H1 (cell line): ENCODE measurements around the gene RGS3. TPM values are rescaled to one million over a fixed set of nuclear protein-coding genes. Genes with fewer than 3 reads are reported as not detected.

Source experiments
- CTCF ChIA-PET: fragments of 300-600 bp; sonication (Branson Sonifier 250); formaldehyde crosslinking; loops from one replicate; lab custom pipeline; 2021; ENCODE audit not compliant: partially characterized antibody; lab: Charles Lee
- POLR2A ChIA-PET: fragments of 300-600 bp; sonication (Branson Sonifier 250); formaldehyde crosslinking; loops from one replicate; lab custom pipeline; 2021; ENCODE audit warnings: inconsistent platforms; ENCODE audit not compliant: partially characterized antibody; lab: Charles Lee
- DNase-seq, 2 experiments: peaks; one replicate each; pipeline versions ENCODE4 v3.0.0 to v3.0.0-alpha.2; 2010 to 2022; ENCODE audit warnings: low spot score in 2 of 2, low read depth in 1 of 2, mixed read lengths in 1 of 2
- FAIRE-seq: peaks from 2 replicates; lab custom pipeline; 2011; peaks lifted over from hg19 to GRCh38; lab: Jason Lieb, UNC
- H2AFZ ChIP-seq: 2 replicates; pipeline ENCODE4 v1.8.1; 2012; ENCODE audit warnings: low read length, inconsistent platforms
- H2AK5ac ChIP-seq: 2 replicates; pipeline ENCODE4 v1.6.1; 2013; ENCODE audit warnings: low read depth, low read length
- H2BK120ac ChIP-seq: replicated peaks from 2 replicates; pipeline ENCODE3; 2013; ENCODE audit warnings: low read depth, low read length, inconsistent platforms
- H2BK12ac ChIP-seq: 2 replicates; pipeline ENCODE4 v1.6.1; 2013; ENCODE audit warnings: low read depth, low read length
- H2BK15ac ChIP-seq: 2 replicates; pipeline ENCODE4 v1.6.1; 2013; ENCODE audit warnings: low read length
- H2BK20ac ChIP-seq: 2 replicates; pipeline ENCODE4 v1.6.1; 2013; ENCODE audit warnings: low read length
- H2BK5ac ChIP-seq: 2 replicates; pipeline ENCODE4 v1.6.1; 2013; ENCODE audit warnings: low read depth, low read length
- H3K14ac ChIP-seq: 2 replicates; pipeline ENCODE4 v1.6.1; 2013; ENCODE audit warnings: inconsistent platforms; ENCODE audit not compliant: insufficient read length
- H3K18ac ChIP-seq: 2 replicates; pipeline ENCODE4 v1.6.1; 2013; ENCODE audit warnings: low read length; ENCODE audit errors: extremely low read depth
- H3K23ac ChIP-seq: 2 replicates; pipeline ENCODE4 v1.6.1; 2013; ENCODE audit warnings: inconsistent platforms; ENCODE audit not compliant: insufficient read length
- H3K23me2 ChIP-seq: 2 replicates; pipeline ENCODE4 v1.6.1; 2013; ENCODE audit warnings: low read depth, low read length
- H3K27ac ChIP-seq: 2 replicates; pipeline ENCODE4 v1.6.1; 2011; ENCODE audit warnings: low read depth, low read length, inconsistent platforms
- H3K27me3 ChIP-seq, 4 experiments: replicated peaks in 1 of 4; 1 replicate in 1 of 4; 2 replicates in 3 of 4; pipeline versions ENCODE4 v1.6.1 to v1.8.1; 2011 to 2013; ENCODE audit warnings: low read length in 3 of 4, mild to moderate bottlenecking in 3 of 4, inconsistent platforms in 2 of 4, mixed read lengths in 2 of 4, moderate library complexity in 1 of 4; ENCODE audit not compliant: control insufficient read depth in 3 of 4, insufficient read depth in 3 of 4; ENCODE audit errors: extremely low read depth in 1 of 4
- H3K36me3 ChIP-seq, 4 experiments: 2 replicates each; pipeline versions ENCODE4 v1.6.1 to v1.8.1; 2011 to 2013; ENCODE audit warnings: mild to moderate bottlenecking in 4 of 4, low read length in 3 of 4, moderate library complexity in 2 of 4, control low read depth in 1 of 4, inconsistent platforms in 1 of 4; ENCODE audit not compliant: insufficient read depth in 4 of 4, control insufficient read depth in 2 of 4
- H3K4ac ChIP-seq: replicated peaks from 2 replicates; pipeline ENCODE3; 2013; ENCODE audit warnings: low read length, low read depth, mixed read lengths, inconsistent platforms; ENCODE audit not compliant: insufficient read length
- H3K4me1 ChIP-seq, 4 experiments: replicated peaks in 1 of 4; 1 replicate in 1 of 4; 2 replicates in 3 of 4; pipeline versions ENCODE4 v1.6.1 to v1.8.1; 2011 to 2013; ENCODE audit warnings: low read length in 3 of 4, inconsistent platforms in 2 of 4, mixed read lengths in 1 of 4; ENCODE audit not compliant: insufficient read depth in 4 of 4, control insufficient read depth in 3 of 4
- H3K4me2 ChIP-seq, 2 experiments: 2 replicates each; pipeline versions ENCODE4 v1.6.1 to v1.8.1; 2011 to 2013; ENCODE audit warnings: low read depth in 2 of 2, low read length in 2 of 2, control low read depth in 1 of 2, inconsistent platforms in 1 of 2, mild to moderate bottlenecking in 1 of 2; ENCODE audit not compliant: insufficient read depth in 1 of 2
- H3K4me3 ChIP-seq, 4 experiments: fragments of 200-600, 300-600 bp in 1 of 4; sonication (generic), shearing (Covaris generic), sonication (Bioruptor Twin) in 1 of 4; 2 replicates each; pipeline versions ENCODE4 v1.5.1 to v1.8.1; 2011 to 2016; ENCODE audit warnings: low read length in 4 of 4, low read depth in 3 of 4, control low read depth in 2 of 4, inconsistent platforms in 2 of 4, mild to moderate bottlenecking in 2 of 4, mixed read lengths in 1 of 4, moderate library complexity in 1 of 4; ENCODE audit not compliant: insufficient read depth in 2 of 4; ENCODE audit errors: extremely low read depth in 1 of 4
- H3K56ac ChIP-seq: replicated peaks from 2 replicates; pipeline ENCODE3; 2013; ENCODE audit warnings: low read depth, mild to moderate bottlenecking, mixed read lengths, low read length, inconsistent platforms; ENCODE audit not compliant: insufficient read length
- H3K79me1 ChIP-seq: 2 replicates; pipeline ENCODE4 v1.6.1; 2013; ENCODE audit warnings: low read depth, low read length, control low read depth
- H3K79me2 ChIP-seq, 2 experiments: 2 replicates each; pipeline versions ENCODE4 v1.6.1 to v1.8.1; 2012 to 2013; ENCODE audit warnings: low read length in 2 of 2, mild to moderate bottlenecking in 2 of 2, inconsistent platforms in 1 of 2; ENCODE audit not compliant: insufficient read depth in 2 of 2, control insufficient read depth in 1 of 2
- H3K9ac ChIP-seq, 4 experiments: replicated peaks in 1 of 4; 1 replicate in 1 of 4; 2 replicates in 3 of 4; pipeline versions ENCODE4 v1.6.1 to v1.8.1; 2011 to 2013; ENCODE audit warnings: low read depth in 3 of 4, low read length in 3 of 4, control low read depth in 2 of 4, mild to moderate bottlenecking in 2 of 4, moderate library complexity in 2 of 4, inconsistent platforms in 1 of 4; ENCODE audit errors: extremely low read depth in 1 of 4
- H3K9me3 ChIP-seq, 2 experiments: 2 replicates each; pipeline versions ENCODE4 v1.6.1 to v1.8.1; 2012 to 2013; ENCODE audit warnings: mild to moderate bottlenecking in 2 of 2, moderate library complexity in 2 of 2, control low read depth in 1 of 2, inconsistent platforms in 1 of 2, low read depth in 1 of 2, low read length in 1 of 2, mixed read lengths in 1 of 2; ENCODE audit not compliant: insufficient read depth in 2 of 2
- H4K20me1 ChIP-seq, 2 experiments: replicated peaks in 1 of 2; 2 replicates each; pipeline versions ENCODE3 to v1.8.1; 2011 to 2013; ENCODE audit warnings: inconsistent platforms in 2 of 2, low read length in 2 of 2, mild to moderate bottlenecking in 1 of 2; ENCODE audit not compliant: insufficient read depth in 2 of 2, control insufficient read depth in 1 of 2
- H4K5ac ChIP-seq: 2 replicates; pipeline ENCODE4 v1.6.1; 2013; ENCODE audit warnings: low read length, low read depth, mixed read lengths, inconsistent platforms; ENCODE audit not compliant: insufficient read length
- H4K8ac ChIP-seq: 2 replicates; pipeline ENCODE4 v1.8.0; 2013; ENCODE audit warnings: mild to moderate bottlenecking, moderate library complexity, low read length, inconsistent platforms; ENCODE audit not compliant: insufficient read depth; ENCODE audit errors: extremely low read depth
- H4K91ac ChIP-seq: replicated peaks from 2 replicates; pipeline ENCODE3; 2013; ENCODE audit warnings: low read length, mixed read lengths, inconsistent platforms; ENCODE audit not compliant: insufficient read length
- SP4 ChIP-seq: IDR thresholded peaks from 2 replicates; pipeline ENCODE4 v1.6.1; 2012; ENCODE audit warnings: low read length, inconsistent platforms
- WGBS, 2 experiments: shearing (Covaris generic) in 1 of 2; methylation state at CpG; one replicate each; pipeline versions ENCODE4 v1.1.6 to v1.1.7; 2013 to 2015; ENCODE audit warnings: low lambda C conversion rate in 2 of 2, mixed read lengths in 2 of 2, inconsistent platforms in 1 of 2, low coverage in 1 of 2, missing lambda C conversion rate in 1 of 2; ENCODE audit not compliant: insufficient replicate concordance in 2 of 2, insufficient coverage in 1 of 2, insufficient read length in 1 of 2; ENCODE audit errors: extremely low coverage in 1 of 2, missing lambda C conversion rate in 1 of 2; 5-methylcytosine and 5-hydroxymethylcytosine counted together
- polyA plus RNA-seq, 7 experiments: library from polyadenylated mRNA; depleted of rRNA in 3 of 7; stranded (reverse) in 5 of 7; unstranded in 2 of 7; fragments of >200 nt in 5 of 7; fragments of 200-250 nt in 2 of 7; gene quantifications; 1 replicate in 5 of 7; 2 replicates in 1 of 7; 4 replicates in 1 of 7; pipeline versions ENCODE4 v1.2.1 to v1.2.3, GENCODE V29; 2011 to 2013; ENCODE audit warnings: missing spikeins in 2 of 7, mixed read lengths in 2 of 7
- total RNA-seq: library from RNA; stranded (reverse); fragmentation: NEBNext Ultra II Directional; extraction: Animal tissue kit (Norgen Biotek cat#: 25700); gene quantifications from 2 replicates; pipeline ENCODE4 v1.2.1, GENCODE V29; 2021
- TF ChIP-seq, protein P1 (sequence below): IDR thresholded peaks from 2 replicates; pipeline ENCODE4 v1.6.1; 2011; ENCODE audit warnings: low read length, improper control_type of control experiment

The RGS3 gene
- total and polyA plus RNA-seq, 2 of the 8 experiments (the other 6 are each of a cell fraction or from before 2014, with no cell fraction given), result 12.6 to 18.2 TPM

GRCh38 chr9:113604393-113604792, 140.9 kb downstream of the RGS3 start:
- no peak overlapping the region for H3K56ac ChIP-seq
- no peak overlapping the region for H3K9ac ChIP-seq
- no peak overlapping the region for H2BK15ac ChIP-seq
- H2AK5ac ChIP-seq, result no peak overlapping the region
- no peak overlapping the region for H3K4me3 ChIP-seq
- peak overlapping the region; percentile 6; the same call in 1 of the 2 replicates for H2BK12ac ChIP-seq
- no peak overlapping the region for H4K5ac ChIP-seq
- H4K20me1 ChIP-seq, result no peaks in the 10 kb centered on the region
- H2AFZ ChIP-seq, result no peak overlapping the region
- no peak overlapping the region for H4K8ac ChIP-seq
- DNase-seq (no peak), FAIRE-seq (no peak)
- H3K4me2 ChIP-seq, result no peak overlapping the region
- no peak overlapping the region for H3K18ac ChIP-seq
- ChIA-PET CTCF (interaction anchor here (0.5 to 28.3 kb wide), 9 partner anchors 13 to 141 kb away, joined by 3 to 1065 read pairs (median 6); partner anchors contain the start of gene RGS3), POLR2A (interaction anchor here (0.8 to 2.5 kb wide), 4 partner anchors 10 to 18 kb away, joined by 3 to 14 read pairs (median 4); no protein-coding TSS in a partner anchor)
- no peak overlapping the region for H2BK20ac ChIP-seq
- no peaks in the 10 kb centered on the region for H3K36me3 ChIP-seq
- peaks cover 2% of the 10 kb centered on the region; the same call in 1 of the 2 replicates for H3K23me2 ChIP-seq
- 96% methylated on average over 3 of the region's 3 CpGs; no CpG with 5 or more reads in 1 of the 2 experiments for WGBS, 2 experiments
- H3K23ac ChIP-seq, result no peak overlapping the region
- peaks cover 0 to 19% (median 13%) of the 10 kb centered on the region in 4 experiments; a peak in 6 of 7 replicates for H3K4me1 ChIP-seq
- no peak overlapping the region for H3K27ac ChIP-seq
- H3K27me3 ChIP-seq, result no peaks in the 10 kb centered on the region
- no peaks in the 10 kb centered on the region for H3K9me3 ChIP-seq
- no peaks in the 10 kb centered on the region for H3K79me2 ChIP-seq
- no peak overlapping the region for H3K14ac ChIP-seq
- H2BK120ac ChIP-seq, result no peak overlapping the region
- peak overlapping the region; percentile 25 for H4K91ac ChIP-seq
- no peak for TF ChIP-seq SP4
- TF ChIP-seq, protein P1, sequence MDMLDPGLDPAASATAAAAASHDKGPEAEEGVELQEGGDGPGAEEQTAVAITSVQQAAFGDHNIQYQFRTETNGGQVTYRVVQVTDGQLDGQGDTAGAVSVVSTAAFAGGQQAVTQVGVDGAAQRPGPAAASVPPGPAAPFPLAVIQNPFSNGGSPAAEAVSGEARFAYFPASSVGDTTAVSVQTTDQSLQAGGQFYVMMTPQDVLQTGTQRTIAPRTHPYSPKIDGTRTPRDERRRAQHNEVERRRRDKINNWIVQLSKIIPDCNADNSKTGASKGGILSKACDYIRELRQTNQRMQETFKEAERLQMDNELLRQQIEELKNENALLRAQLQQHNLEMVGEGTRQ, result peak; percentile 62
- TF ChIP-seq, all 59 proteins: peak for 1
- H3K79me1 ChIP-seq, result no peaks in the 10 kb centered on the region
- no peak overlapping the region for H3K4ac ChIP-seq
- no peak overlapping the region for H2BK5ac ChIP-seq
